Neutrophil (primary cell): ENCODE data around the gene RNF34.

Experiments
- H3K27ac ChIP-seq: fragments of 200-600 bp; sonication (generic); 2 replicates; pipeline ENCODE4 v1.5.1; 2016; ENCODE audit warnings: mild to moderate bottlenecking, moderate library complexity
- H3K27me3 ChIP-seq: fragments of 200-600 bp; sonication (generic); 2 replicates; pipeline ENCODE4 v1.6.0; 2016; ENCODE audit warnings: mild to moderate bottlenecking
- H3K36me3 ChIP-seq: fragments of 200-600 bp; sonication (generic); 2 replicates; pipeline ENCODE4 v1.5.1; 2017
- H3K4me1 ChIP-seq, 2 experiments: fragments of 200-600 bp in 1 of 2; sonication (generic) in 1 of 2; 1 replicate in 1 of 2; 2 replicates in 1 of 2; pipeline versions ENCODE4 v1.5.1 to v1.6.1; 2013 to 2016; ENCODE audit warnings: low read depth in 1 of 2, low read length in 1 of 2, mild to moderate bottlenecking in 1 of 2, moderate library complexity in 1 of 2; ENCODE audit not compliant: control insufficient read depth in 1 of 2, insufficient read depth in 1 of 2
- H3K4me3 ChIP-seq, 2 experiments: fragments of 200-600 bp in 1 of 2; sonication (generic) in 1 of 2; 1 replicate in 1 of 2; 2 replicates in 1 of 2; pipeline ENCODE4 v1.5.1; 2013 to 2016; ENCODE audit warnings: low read depth in 1 of 2, low read length in 1 of 2, mild to moderate bottlenecking in 1 of 2, moderate library complexity in 1 of 2
- H3K9me3 ChIP-seq: fragments of 200-600 bp; sonication (generic); 2 replicates; pipeline ENCODE4 v1.5.1; 2016
- TF ChIP-seq, protein P1 (sequence below): fragments of 200-600 bp; sonication (generic); IDR thresholded peaks from 2 replicates; pipeline ENCODE4 v1.5.1; 2016; ENCODE audit warnings: antibody characterized with exemption

The RNF34 gene

DNA sequence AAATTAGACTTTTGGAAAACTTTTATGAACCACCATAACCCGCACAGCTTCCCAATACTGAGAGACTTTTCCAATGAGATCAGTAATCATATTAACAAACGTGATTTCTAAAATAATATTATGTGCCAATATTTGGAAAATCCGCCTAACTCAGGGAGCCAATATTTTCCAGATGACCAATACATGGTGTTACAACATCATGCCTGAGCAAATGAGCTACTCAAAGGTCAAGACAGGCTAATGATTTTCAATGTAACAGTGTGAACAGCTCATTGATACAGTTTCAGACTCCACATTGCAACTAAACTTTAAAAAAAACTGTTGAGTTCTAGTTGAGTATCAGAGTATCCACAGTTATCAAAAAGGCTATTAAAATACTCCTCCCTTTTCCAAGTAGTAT lies 46.8 kb downstream of the RNF34 start:
- Histone ChIP-seq H3K4me3 (no peak overlapping the region), H3K36me3 (no peaks in the 10 kb centered on the region), H3K27me3 (no peaks in the 10 kb centered on the region), H3K9me3 (no peaks in the 10 kb centered on the region), H3K27ac (no peak overlapping the region), H3K4me1 (peaks cover 13 to 18% of the 10 kb centered on the region in 2 experiments)
- TF ChIP-seq, protein P1, sequence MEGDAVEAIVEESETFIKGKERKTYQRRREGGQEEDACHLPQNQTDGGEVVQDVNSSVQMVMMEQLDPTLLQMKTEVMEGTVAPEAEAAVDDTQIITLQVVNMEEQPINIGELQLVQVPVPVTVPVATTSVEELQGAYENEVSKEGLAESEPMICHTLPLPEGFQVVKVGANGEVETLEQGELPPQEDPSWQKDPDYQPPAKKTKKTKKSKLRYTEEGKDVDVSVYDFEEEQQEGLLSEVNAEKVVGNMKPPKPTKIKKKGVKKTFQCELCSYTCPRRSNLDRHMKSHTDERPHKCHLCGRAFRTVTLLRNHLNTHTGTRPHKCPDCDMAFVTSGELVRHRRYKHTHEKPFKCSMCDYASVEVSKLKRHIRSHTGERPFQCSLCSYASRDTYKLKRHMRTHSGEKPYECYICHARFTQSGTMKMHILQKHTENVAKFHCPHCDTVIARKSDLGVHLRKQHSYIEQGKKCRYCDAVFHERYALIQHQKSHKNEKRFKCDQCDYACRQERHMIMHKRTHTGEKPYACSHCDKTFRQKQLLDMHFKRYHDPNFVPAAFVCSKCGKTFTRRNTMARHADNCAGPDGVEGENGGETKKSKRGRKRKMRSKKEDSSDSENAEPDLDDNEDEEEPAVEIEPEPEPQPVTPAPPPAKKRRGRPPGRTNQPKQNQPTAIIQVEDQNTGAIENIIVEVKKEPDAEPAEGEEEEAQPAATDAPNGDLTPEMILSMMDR = no peak

DNA sequence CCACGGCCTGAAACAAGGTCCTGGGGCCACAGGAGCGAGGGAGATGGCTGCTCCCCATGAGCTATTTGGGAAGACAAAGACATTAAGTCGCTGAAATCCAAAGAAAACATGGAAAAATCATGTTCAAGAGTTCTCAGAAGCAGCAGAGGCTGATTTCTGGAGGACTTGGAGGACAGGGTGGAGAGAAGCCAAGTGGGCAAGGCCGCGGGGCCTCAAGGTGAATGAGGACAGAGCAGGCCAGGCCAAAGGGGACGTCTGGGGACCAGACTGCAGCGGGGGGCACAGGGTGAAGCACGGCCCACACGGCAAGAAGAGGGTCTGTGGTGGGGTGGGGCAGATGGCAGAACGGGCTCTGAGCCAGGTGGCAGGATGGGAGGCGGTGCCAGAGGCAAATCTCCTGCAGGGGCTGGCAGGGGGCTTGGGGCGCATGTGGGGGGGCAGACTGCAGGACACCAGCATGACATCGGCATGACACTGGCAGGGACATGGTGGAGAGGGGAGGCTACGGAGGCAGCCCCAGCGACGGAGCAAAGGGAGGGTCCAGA lies 48.9 kb downstream of the RNF34 start:
- H3K27ac ChIP-seq = no peak overlapping the region
- H3K4me1 ChIP-seq = peaks cover 15 to 23% of the 10 kb centered on the region in 2 experiments
- no peak overlapping the region for H3K4me3 ChIP-seq
- H3K9me3 ChIP-seq = no peaks in the 10 kb centered on the region
- H3K27me3 ChIP-seq = no peaks in the 10 kb centered on the region
- H3K36me3 ChIP-seq = no peaks in the 10 kb centered on the region
- TF ChIP-seq, protein P1 = no peak

DNA sequence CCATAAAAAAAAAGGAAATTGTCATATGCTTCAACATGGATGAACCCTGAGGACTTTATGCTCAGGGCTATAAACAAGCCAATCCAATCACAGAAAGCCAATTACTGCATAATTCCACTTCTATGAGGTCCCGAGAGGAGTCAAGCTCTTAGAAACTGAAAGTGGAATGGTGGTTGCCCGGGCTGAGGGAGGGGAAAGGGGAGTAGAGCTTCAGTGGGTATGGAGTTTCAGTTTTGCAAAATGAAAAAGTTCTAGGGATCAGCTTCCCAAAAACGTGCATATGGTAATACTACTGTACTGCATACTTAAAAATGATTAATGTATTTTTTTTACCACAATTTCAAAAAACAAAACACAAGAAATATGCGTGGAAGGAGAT lies 52.0 kb downstream of the RNF34 start:
- H3K4me3 ChIP-seq = no peak overlapping the region
- TF ChIP-seq, protein P1 = no peak
- H3K4me1 ChIP-seq = peaks cover 15 to 23% of the 10 kb centered on the region in 2 experiments
- H3K27me3 ChIP-seq = no peaks in the 10 kb centered on the region
- no peaks in the 10 kb centered on the region for H3K36me3 ChIP-seq
- no peaks in the 10 kb centered on the region for H3K9me3 ChIP-seq
- peak overlapping the region; percentile 22 for H3K27ac ChIP-seq

DNA sequence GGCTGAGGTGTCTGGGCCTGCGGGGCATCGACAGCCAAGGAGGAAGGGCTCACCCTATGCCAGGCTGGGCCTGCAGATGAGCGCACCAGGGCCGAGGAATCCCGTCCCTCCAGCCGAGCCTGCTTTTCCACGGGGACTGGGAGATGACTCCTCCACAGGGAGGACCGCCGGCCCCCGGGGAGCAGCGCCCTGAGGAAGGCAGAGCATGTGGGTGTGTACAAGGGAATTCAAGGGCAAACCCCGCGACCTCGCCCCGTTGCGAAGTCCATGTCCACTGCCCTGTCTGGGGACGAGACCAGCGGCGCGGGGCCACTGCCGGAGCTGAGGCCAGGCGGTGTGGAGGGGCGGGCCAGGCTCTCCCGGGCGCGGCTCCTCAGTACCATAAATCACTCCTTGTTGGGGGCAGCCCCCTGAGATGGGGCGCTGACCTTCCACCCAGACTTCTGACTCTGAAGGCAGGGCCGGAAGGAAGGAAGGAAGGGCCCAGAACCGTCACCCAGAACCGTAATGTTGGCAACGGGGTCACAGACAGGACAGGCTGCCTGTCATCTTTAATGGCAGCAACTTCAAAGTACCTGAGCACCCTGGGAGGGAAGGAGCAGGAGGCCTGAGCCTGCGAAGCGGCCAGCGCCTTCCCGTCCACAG lies 52.5 kb downstream of the RNF34 start:
- TF ChIP-seq, protein P1 = no peak
- Histone ChIP-seq H3K4me1 (peaks cover 15 to 23% of the 10 kb centered on the region in 2 experiments), H3K4me3 (no peak overlapping the region), H3K9me3 (no peaks in the 10 kb centered on the region), H3K36me3 (no peaks in the 10 kb centered on the region), H3K27ac (peak overlapping the region; percentile 22), H3K27me3 (no peaks in the 10 kb centered on the region)

DNA sequence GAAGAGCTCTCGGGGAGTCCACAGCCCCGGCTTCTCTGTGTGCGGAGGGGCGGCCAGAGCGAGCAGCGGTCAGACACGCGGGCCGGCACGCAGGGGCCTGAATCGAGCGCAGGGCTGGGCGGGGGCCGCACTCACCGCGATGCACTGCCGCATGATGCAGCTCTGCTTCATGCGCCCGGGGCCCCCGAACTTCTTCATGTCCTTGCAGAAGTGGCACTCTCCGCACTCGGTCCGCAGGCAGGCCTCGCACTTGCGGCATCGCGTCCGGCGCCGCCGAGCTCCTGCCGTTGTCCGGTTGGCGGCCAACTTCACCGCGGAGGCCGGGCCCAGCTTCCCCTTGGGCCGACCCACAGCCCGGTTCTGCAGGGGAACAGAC lies 53.1 kb downstream of the RNF34 start:
- Histone ChIP-seq H3K4me1 (peaks cover 15 to 23% of the 10 kb centered on the region in 2 experiments), H3K36me3 (no peaks in the 10 kb centered on the region), H3K4me3 (no peak overlapping the region), H3K27me3 (no peaks in the 10 kb centered on the region), H3K9me3 (no peaks in the 10 kb centered on the region), H3K27ac (no peak overlapping the region)
- TF ChIP-seq, protein P1 = no peak
